HL-60 (cell line): ENCODE measurements around the gene NOP16.
A peak's percentile ranks its signal among the peaks of the same experiment; 100 is the strongest.

Source experiments
- DNase-seq, 2 experiments: peaks; one replicate each; pipeline ENCODE4 v3.0.0-alpha.2; 2010 to 2020; ENCODE audit warnings: low read depth in 1 of 2, low spot score in 1 of 2
- H3K27ac ChIP-seq: fragments of 250-450 bp; sonication (Bioruptor Pico); replicated peaks from 2 replicates; pipeline ENCODE4 v1.5.1; 2020; ENCODE audit warnings: mild to moderate bottlenecking, moderate library complexity
- H3K27me3 ChIP-seq: fragments of 250-450 bp; sonication (Bioruptor Pico); 2 replicates; pipeline ENCODE4 v1.5.1; 2021; ENCODE audit warnings: mild to moderate bottlenecking, moderate library complexity; ENCODE audit not compliant: insufficient read depth, poor library complexity, severe bottlenecking
- H3K4me3 ChIP-seq: replicated peaks from 2 replicates; pipeline ENCODE4 v1.5.1; 2011; ENCODE audit warnings: mild to moderate bottlenecking, control low read depth, low read length; ENCODE audit not compliant: insufficient read depth
- CTCF ChIP-seq: IDR thresholded peaks from one replicate; pipeline ENCODE4 v1.5.1; 2011; ENCODE audit warnings: low read length, control low read depth, inconsistent platforms; ENCODE audit not compliant: insufficient read depth
- GABPA ChIP-seq: IDR thresholded peaks from 2 replicates; pipeline ENCODE4 v1.6.1; 2012; ENCODE audit warnings: low read depth
- POLR2AphosphoS5 ChIP-seq: IDR thresholded peaks from 2 replicates; pipeline ENCODE4 v1.6.1; 2012; ENCODE audit warnings: low read depth
- SPI1 ChIP-seq: IDR thresholded peaks from 2 replicates; pipeline ENCODE4 v1.6.1; 2012; ENCODE audit warnings: low read depth, mild to moderate bottlenecking, borderline replicate concordance
- TF ChIP-seq, protein P1 (sequence below): IDR thresholded peaks from 2 replicates; pipeline ENCODE4 v1.6.1; 2012; ENCODE audit warnings: low read depth; ENCODE audit not compliant: insufficient replicate concordance

NOP16 gene

DNA sequence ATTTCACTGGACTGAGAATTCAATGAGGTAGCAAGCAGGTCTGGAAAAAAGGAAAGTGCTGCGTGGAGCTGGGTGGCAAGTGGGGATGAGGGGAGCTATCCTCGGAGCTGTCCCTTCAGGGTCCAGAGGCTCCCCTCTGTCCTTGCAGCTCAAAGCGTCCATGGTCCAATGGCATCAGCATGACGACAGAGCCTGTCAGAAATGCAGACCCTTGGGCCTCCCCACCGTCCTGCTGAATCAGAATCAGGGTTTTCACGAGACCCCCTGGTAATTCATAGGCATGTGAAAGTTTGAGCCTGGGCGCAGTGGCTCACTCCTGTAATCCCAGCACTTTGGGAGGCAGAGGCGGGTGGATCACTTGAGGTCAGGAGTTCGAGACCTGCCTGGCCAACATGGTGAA lies 5.7 kb upstream of the NOP16 start:
- TF ChIP-seq GABPA (no peak), POLR2AphosphoS5 (no peak), SPI1 (no peak), CTCF (no peak)
- TF ChIP-seq, protein P1, sequence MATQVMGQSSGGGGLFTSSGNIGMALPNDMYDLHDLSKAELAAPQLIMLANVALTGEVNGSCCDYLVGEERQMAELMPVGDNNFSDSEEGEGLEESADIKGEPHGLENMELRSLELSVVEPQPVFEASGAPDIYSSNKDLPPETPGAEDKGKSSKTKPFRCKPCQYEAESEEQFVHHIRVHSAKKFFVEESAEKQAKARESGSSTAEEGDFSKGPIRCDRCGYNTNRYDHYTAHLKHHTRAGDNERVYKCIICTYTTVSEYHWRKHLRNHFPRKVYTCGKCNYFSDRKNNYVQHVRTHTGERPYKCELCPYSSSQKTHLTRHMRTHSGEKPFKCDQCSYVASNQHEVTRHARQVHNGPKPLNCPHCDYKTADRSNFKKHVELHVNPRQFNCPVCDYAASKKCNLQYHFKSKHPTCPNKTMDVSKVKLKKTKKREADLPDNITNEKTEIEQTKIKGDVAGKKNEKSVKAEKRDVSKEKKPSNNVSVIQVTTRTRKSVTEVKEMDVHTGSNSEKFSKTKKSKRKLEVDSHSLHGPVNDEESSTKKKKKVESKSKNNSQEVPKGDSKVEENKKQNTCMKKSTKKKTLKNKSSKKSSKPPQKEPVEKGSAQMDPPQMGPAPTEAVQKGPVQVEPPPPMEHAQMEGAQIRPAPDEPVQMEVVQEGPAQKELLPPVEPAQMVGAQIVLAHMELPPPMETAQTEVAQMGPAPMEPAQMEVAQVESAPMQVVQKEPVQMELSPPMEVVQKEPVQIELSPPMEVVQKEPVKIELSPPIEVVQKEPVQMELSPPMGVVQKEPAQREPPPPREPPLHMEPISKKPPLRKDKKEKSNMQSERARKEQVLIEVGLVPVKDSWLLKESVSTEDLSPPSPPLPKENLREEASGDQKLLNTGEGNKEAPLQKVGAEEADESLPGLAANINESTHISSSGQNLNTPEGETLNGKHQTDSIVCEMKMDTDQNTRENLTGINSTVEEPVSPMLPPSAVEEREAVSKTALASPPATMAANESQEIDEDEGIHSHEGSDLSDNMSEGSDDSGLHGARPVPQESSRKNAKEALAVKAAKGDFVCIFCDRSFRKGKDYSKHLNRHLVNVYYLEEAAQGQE: no peak
- Histone ChIP-seq H3K27ac (no peak overlapping the region), H3K27me3 (no peaks in the 10 kb centered on the region), H3K4me3 (no peak overlapping the region)
- no peak for DNase-seq

DNA sequence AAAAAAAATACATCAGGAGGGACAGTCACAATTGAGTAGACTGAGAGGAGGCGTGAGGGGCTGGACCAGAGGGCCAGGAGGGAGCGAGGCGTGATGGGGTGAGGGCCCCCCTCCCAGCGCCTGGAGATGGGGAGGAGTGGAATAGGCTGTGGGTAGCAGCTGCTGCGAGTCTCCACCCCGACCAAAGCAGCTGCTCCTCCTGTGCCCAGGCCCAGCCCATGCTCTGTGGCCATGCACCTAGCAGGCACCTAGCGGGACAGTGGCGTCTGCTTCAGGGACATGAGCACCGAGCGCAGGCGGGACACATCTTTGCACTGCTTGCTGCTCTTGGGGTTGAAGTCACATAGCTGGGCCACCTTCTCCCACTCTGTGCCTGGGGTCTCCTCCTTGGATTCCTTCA lies 4.1 kb upstream of the NOP16 start:
- Histone ChIP-seq H3K27ac (peak overlapping the region; percentile 70), H3K27me3 (no peaks in the 10 kb centered on the region), H3K4me3 (no peak overlapping the region)
- DNase-seq: no peak
- TF ChIP-seq GABPA (no peak), CTCF (no peak), SPI1 (no peak), POLR2AphosphoS5 (no peak)
- TF ChIP-seq, protein P1: no peak

- DNase-seq: peak; percentile 68 to 86
- Histone ChIP-seq H3K4me3 (no peak overlapping the region), H3K27me3 (no peaks in the 10 kb centered on the region), H3K27ac (peak overlapping the region; percentile 70)
- TF ChIP-seq SPI1: peak; percentile 98
- TF ChIP-seq, protein P1: no peak
Observed at GRCh38 chr5:176391999-176392398, 3.6 kb upstream of the NOP16 start.

- no peak for DNase-seq
- Histone ChIP-seq H3K27me3 (no peaks in the 10 kb centered on the region), H3K27ac (peak overlapping the region; percentile 70), H3K4me3 (no peak overlapping the region)
- TF ChIP-seq CTCF: no peak
- no peak; the same call in 1 of the 2 replicates for TF ChIP-seq POLR2AphosphoS5
- no peak for TF ChIP-seq GABPA
- TF ChIP-seq SPI1: no peak
- TF ChIP-seq, protein P1: no peak
Observed at GRCh38 chr5:176391479-176391878, 3.1 kb upstream of the NOP16 start.
